GM12892 (cell line): Measurements from ENCODE around the gene VPS45.

ENCODE experiments used
- POLR2A ChIP-seq: IDR thresholded peaks from 2 replicates; pipeline ENCODE4 v1.6.1; 2011; ENCODE audit warnings: low read depth, low read length, control low read depth
- POLR2AphosphoS5 ChIP-seq: IDR thresholded peaks from 2 replicates; pipeline ENCODE4 v1.6.1; 2011; ENCODE audit warnings: low read depth, low read length, control low read depth
- TAF1 ChIP-seq: IDR thresholded peaks from 2 replicates; pipeline ENCODE4 v1.6.1; 2011; ENCODE audit warnings: low read depth, mild to moderate bottlenecking, control low read depth, low read length, borderline replicate concordance

DNA sequence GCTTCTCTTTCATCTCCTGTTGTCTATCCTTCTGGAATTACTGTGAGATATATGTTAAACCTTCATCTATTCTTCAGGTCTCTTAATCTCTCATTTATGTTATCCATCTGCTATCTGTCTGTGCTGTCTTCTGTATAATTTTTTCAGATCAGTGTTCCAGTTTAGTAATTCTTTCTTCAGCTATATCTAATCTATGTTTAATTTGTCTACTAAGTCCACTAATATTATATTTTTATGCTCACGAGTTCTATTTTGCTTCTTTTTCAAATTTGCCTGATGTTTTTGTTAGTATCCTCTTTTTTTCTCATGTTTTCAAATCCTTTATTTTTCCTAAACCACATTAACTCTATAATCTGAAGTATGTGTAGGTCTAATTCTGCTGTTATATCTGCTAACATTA lies 47.5 kb downstream of the VPS45 start:
- TF ChIP-seq POLR2A (no peak), POLR2AphosphoS5 (no peak), TAF1 (no peak)
